ENCODE measurements around the gene RNF157. TPM values are rescaled to one million over a fixed set of nuclear protein-coding genes. Genes with fewer than 3 reads are reported as not detected.

The RNF157 gene
- total and polyA plus RNA-seq, 10 of the 15 experiments (the other 5 are each of a cell fraction or from before 2014, with no cell fraction given): 1.4 to 15.9 (median 9.6) TPM

DNA sequence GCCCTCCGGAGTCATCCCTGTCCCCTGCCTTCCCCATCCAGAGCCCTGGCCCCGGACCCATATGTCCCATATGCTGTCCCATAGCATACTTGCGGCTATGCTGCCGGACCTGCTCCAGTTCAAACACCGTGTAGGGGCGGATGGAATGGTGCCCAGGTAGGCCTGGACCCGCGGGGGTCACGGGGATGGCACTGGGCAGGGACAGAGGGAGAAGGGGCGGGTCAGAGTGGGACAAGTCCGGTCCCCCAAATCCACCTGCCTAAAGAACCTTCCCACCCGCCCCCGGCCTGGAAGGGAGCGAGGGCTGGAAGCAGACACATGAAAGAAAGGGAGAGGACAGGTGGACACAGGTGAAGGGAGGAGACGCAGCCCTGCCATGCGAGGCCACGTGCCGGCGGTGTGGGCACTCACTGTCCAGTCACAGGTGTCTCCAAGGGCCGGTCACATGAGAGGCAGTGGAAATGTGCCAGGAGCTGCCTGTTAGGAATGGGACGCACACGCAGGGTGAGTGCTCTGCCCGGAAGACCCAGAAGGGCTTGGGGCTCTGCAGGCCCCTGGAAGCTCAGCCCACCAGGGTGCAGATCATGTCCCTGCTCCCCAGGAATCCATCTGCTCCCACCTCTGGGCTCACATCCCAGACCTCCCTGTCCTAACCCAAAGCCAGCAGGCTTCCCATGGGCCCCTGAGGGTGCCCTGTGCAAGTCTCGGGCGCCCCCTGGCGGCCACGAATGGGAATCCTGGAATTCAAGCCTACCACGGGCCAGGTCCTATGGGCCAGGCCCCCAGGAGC is 38.9 kb upstream of the RNF157 start (continued):
- TF ChIP-seq, protein P1, sequence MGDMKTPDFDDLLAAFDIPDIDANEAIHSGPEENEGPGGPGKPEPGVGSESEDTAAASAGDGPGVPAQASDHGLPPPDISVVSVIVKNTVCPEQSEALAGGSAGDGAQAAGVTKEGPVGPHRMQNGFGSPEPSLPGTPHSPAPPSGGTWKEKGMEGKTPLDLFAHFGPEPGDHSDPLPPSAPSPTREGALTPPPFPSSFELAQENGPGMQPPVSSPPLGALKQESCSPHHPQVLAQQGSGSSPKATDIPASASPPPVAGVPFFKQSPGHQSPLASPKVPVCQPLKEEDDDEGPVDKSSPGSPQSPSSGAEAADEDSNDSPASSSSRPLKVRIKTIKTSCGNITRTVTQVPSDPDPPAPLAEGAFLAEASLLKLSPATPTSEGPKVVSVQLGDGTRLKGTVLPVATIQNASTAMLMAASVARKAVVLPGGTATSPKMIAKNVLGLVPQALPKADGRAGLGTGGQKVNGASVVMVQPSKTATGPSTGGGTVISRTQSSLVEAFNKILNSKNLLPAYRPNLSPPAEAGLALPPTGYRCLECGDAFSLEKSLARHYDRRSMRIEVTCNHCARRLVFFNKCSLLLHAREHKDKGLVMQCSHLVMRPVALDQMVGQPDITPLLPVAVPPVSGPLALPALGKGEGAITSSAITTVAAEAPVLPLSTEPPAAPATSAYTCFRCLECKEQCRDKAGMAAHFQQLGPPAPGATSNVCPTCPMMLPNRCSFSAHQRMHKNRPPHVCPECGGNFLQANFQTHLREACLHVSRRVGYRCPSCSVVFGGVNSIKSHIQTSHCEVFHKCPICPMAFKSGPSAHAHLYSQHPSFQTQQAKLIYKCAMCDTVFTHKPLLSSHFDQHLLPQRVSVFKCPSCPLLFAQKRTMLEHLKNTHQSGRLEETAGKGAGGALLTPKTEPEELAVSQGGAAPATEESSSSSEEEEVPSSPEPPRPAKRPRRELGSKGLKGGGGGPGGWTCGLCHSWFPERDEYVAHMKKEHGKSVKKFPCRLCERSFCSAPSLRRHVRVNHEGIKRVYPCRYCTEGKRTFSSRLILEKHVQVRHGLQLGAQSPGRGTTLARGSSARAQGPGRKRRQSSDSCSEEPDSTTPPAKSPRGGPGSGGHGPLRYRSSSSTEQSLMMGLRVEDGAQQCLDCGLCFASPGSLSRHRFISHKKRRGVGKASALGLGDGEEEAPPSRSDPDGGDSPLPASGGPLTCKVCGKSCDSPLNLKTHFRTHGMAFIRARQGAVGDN (IDR thresholded peaks at IDR 0.05): no peak
- TF ChIP-seq, protein P2, sequence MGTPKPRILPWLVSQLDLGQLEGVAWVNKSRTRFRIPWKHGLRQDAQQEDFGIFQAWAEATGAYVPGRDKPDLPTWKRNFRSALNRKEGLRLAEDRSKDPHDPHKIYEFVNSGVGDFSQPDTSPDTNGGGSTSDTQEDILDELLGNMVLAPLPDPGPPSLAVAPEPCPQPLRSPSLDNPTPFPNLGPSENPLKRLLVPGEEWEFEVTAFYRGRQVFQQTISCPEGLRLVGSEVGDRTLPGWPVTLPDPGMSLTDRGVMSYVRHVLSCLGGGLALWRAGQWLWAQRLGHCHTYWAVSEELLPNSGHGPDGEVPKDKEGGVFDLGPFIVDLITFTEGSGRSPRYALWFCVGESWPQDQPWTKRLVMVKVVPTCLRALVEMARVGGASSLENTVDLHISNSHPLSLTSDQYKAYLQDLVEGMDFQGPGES (IDR thresholded peaks at IDR 0.05): no peak
- TF ChIP-seq, protein P3, sequence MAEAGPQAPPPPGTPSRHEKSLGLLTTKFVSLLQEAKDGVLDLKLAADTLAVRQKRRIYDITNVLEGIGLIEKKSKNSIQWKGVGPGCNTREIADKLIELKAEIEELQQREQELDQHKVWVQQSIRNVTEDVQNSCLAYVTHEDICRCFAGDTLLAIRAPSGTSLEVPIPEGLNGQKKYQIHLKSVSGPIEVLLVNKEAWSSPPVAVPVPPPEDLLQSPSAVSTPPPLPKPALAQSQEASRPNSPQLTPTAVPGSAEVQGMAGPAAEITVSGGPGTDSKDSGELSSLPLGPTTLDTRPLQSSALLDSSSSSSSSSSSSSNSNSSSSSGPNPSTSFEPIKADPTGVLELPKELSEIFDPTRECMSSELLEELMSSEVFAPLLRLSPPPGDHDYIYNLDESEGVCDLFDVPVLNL (IDR thresholded peaks at IDR 0.05; ENCODE audit: low read depth, low read length): no peak
- TF ChIP-seq JUNB (IDR thresholded peaks at IDR 0.05): no peak
- TF ChIP-seq, protein P4, sequence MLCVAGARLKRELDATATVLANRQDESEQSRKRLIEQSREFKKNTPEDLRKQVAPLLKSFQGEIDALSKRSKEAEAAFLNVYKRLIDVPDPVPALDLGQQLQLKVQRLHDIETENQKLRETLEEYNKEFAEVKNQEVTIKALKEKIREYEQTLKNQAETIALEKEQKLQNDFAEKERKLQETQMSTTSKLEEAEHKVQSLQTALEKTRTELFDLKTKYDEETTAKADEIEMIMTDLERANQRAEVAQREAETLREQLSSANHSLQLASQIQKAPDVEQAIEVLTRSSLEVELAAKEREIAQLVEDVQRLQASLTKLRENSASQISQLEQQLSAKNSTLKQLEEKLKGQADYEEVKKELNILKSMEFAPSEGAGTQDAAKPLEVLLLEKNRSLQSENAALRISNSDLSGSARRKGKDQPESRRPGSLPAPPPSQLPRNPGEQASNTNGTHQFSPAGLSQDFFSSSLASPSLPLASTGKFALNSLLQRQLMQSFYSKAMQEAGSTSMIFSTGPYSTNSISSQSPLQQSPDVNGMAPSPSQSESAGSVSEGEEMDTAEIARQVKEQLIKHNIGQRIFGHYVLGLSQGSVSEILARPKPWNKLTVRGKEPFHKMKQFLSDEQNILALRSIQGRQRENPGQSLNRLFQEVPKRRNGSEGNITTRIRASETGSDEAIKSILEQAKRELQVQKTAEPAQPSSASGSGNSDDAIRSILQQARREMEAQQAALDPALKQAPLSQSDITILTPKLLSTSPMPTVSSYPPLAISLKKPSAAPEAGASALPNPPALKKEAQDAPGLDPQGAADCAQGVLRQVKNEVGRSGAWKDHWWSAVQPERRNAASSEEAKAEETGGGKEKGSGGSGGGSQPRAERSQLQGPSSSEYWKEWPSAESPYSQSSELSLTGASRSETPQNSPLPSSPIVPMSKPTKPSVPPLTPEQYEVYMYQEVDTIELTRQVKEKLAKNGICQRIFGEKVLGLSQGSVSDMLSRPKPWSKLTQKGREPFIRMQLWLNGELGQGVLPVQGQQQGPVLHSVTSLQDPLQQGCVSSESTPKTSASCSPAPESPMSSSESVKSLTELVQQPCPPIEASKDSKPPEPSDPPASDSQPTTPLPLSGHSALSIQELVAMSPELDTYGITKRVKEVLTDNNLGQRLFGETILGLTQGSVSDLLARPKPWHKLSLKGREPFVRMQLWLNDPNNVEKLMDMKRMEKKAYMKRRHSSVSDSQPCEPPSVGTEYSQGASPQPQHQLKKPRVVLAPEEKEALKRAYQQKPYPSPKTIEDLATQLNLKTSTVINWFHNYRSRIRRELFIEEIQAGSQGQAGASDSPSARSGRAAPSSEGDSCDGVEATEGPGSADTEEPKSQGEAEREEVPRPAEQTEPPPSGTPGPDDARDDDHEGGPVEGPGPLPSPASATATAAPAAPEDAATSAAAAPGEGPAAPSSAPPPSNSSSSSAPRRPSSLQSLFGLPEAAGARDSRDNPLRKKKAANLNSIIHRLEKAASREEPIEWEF (IDR thresholded peaks at IDR 0.05; ENCODE audit: insufficient replicate concordance, low read depth, low read length): no peak
- TF ChIP-seq CBX5 (IDR thresholded peaks at IDR 0.05; ENCODE audit: low read depth): no peak
- TF ChIP-seq DPF2 (IDR thresholded peaks at IDR 0.05): no peak
- TF ChIP-seq BRCA1 (IDR thresholded peaks at IDR 0.05; ENCODE audit: low read depth, low read length): no peak
- TF ChIP-seq NFYA (IDR thresholded peaks at IDR 0.05; ENCODE audit: borderline replicate concordance, low read depth, low read length): no peak
- TF ChIP-seq ZSCAN29 (IDR thresholded peaks at IDR 0.05): no peak
- no peak for TF ChIP-seq FOXK2 (IDR thresholded peaks at IDR 0.05)
- TF ChIP-seq PAX5 (IDR thresholded peaks at IDR 0.05; ENCODE audit: borderline replicate concordance, low read depth, low read length): no peak
- no peak for TF ChIP-seq ETV6 (conservative IDR thresholded peaks at IDR 0.05 in 1 of 2, IDR thresholded peaks at IDR 0.05 in 1 of 2; ENCODE audit: borderline replicate concordance in 1 of 2, low read depth in 1 of 2)
- TF ChIP-seq TCF7 (IDR thresholded peaks at IDR 0.05; ENCODE audit: borderline replicate concordance): no peak
- no peak for TF ChIP-seq HDGF (IDR thresholded peaks at IDR 0.05)
- TF ChIP-seq POU2F2 (IDR thresholded peaks at IDR 0.05; ENCODE audit: borderline replicate concordance, low read depth, low read length): 0 out of 3 replicates have a peak, but pooled peaks have one; percentile 42
- TF ChIP-seq NR2C2 (IDR thresholded peaks at IDR 0.05; ENCODE audit: borderline replicate concordance, control insufficient read depth, insufficient read length, low read depth): no peak
- TF ChIP-seq MEF2A (IDR thresholded peaks at IDR 0.05; ENCODE audit: insufficient read depth, low read depth, low read length): no peak

All from GM12878 (cell line).